ENCODE measurements around the gene CNTNAP2. TPM values are rescaled to one million over a fixed set of nuclear protein-coding genes. Genes with fewer than 3 reads are reported as not detected.

Gene CNTNAP2
- total and polyA plus RNA-seq, 7 donors, result 0.60 to 2.4 (median 1.7) TPM

DNA sequence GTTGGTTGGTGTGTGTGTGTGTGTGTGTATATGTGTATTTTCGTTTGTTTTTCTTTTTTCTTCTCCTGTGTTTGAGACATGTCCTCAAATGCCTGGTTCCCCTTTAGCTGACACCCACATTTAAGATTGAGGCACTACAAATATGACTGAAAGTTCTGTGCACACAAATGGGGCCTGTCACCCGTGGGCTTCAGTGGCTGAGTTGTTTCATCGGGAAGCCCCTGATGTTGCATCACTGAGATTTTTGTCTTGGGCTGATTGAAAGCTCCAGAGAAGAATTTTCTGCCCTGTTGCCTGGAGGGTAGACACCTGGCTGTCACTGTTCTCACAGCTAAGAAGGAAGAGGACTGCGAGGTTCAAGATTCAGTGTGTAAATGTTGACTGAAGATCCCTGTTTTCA lies 2190.2 kb downstream of the CNTNAP2 start:
- no peaks in the 10 kb centered on the region for H3K9me3 ChIP-seq
- no peak overlapping the region for H3K4me3 ChIP-seq
- 55 to 75% methylated on average over 4 of the region's 4 CpGs for WGBS, 2 donors
- DNase-seq, result no peak
- no peaks in the 10 kb centered on the region for H3K36me3 ChIP-seq
- no peaks in the 10 kb centered on the region for H3K27me3 ChIP-seq
- TF ChIP-seq POLR2A (IDR thresholded peaks at IDR 0.05), result no peak
- no peak for TF ChIP-seq EP300 (IDR thresholded peaks at IDR 0.05)
- TF ChIP-seq POLR2AphosphoS5 (IDR thresholded peaks at IDR 0.05), result no peak
- TF ChIP-seq, protein P1, sequence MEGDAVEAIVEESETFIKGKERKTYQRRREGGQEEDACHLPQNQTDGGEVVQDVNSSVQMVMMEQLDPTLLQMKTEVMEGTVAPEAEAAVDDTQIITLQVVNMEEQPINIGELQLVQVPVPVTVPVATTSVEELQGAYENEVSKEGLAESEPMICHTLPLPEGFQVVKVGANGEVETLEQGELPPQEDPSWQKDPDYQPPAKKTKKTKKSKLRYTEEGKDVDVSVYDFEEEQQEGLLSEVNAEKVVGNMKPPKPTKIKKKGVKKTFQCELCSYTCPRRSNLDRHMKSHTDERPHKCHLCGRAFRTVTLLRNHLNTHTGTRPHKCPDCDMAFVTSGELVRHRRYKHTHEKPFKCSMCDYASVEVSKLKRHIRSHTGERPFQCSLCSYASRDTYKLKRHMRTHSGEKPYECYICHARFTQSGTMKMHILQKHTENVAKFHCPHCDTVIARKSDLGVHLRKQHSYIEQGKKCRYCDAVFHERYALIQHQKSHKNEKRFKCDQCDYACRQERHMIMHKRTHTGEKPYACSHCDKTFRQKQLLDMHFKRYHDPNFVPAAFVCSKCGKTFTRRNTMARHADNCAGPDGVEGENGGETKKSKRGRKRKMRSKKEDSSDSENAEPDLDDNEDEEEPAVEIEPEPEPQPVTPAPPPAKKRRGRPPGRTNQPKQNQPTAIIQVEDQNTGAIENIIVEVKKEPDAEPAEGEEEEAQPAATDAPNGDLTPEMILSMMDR (IDR thresholded peaks at IDR 0.05), result no peak
- peaks cover 0 to 17% (median 4%) of the 10 kb centered on the region in 4 donors for H3K4me1 ChIP-seq
- intact Hi-C loops (cut with DNase I), result no loop called here
- no peak overlapping the region for H3K27ac ChIP-seq

DNA sequence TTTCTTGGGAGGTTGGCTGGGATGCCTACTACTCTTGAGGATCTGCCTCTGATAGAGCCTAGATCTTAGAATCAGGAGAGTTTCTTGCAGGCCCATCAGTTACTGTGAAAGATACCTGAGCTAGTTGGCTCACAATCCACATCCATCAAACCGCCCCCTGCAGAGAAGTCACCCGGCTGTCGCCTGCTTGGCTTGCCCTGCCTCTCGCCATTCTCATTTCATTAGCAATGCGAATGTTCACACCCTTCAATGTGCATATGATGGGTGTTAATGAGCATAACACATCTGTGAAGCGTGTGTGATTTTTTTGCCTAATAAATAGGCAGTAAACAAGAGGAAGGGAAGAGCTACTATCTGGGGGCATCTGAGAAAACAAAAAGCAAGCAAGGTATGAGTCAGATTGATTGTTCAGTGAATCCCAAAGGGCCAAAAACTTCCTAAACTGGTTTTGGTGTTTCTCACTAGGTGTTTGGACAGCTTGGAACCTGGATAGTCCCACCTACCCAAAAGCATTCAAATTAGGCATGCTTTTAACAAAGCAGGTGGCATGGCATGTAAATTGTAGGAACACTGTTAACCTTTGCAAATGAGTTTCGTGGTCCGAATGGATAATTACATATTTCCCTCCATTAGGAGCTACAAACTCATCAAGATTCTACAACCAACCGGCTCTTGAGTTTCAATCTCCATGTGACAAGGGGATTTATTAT lies 2201.7 kb downstream of the CNTNAP2 start:
- Histone ChIP-seq H3K27me3 (no peaks in the 10 kb centered on the region), H3K4me1 (no peaks in the 10 kb centered on the region), H3K4me3 (no peak overlapping the region), H3K27ac (no peak overlapping the region), H3K9me3 (no peaks in the 10 kb centered on the region), H3K36me3 (no peaks in the 10 kb centered on the region)
- intact Hi-C loops (cut with DNase I), result no loop called here
- TF ChIP-seq POLR2A (IDR thresholded peaks at IDR 0.05) (no peak), EP300 (IDR thresholded peaks at IDR 0.05) (no peak), POLR2AphosphoS5 (IDR thresholded peaks at IDR 0.05) (no peak)
- TF ChIP-seq, protein P1 (IDR thresholded peaks at IDR 0.05), result no peak
- no peak for DNase-seq
- 86 to 87% methylated on average over 9 of the region's 9 CpGs for WGBS, 2 donors

DNA sequence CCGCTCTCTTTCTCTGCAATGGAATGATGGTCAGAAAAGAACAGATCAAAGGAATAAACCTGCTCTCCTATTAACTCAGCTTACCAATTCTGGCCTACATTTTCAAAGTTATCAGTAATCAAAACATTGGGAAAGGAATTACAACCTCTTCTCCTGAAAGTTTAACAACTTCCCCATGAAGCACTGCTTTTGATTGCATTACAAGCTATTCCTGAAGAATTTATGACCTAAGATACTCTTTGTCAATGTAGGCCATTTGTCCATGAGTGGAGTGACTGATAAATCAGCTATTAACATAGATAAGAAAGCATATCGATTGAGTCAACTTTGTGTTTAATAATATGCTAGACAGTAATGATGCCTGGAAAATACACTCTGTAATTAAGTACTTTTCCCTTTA lies 2202.2 kb downstream of the CNTNAP2 start:
- intact Hi-C loops (cut with DNase I), result no loop called here
- DNase-seq, result no peak
- H3K4me3 ChIP-seq, result no peak overlapping the region
- H3K36me3 ChIP-seq, result no peaks in the 10 kb centered on the region
- H3K27me3 ChIP-seq, result no peaks in the 10 kb centered on the region
- H3K9me3 ChIP-seq, result no peaks in the 10 kb centered on the region
- TF ChIP-seq POLR2AphosphoS5 (IDR thresholded peaks at IDR 0.05) (no peak), EP300 (IDR thresholded peaks at IDR 0.05) (no peak), POLR2A (IDR thresholded peaks at IDR 0.05) (no peak)
- TF ChIP-seq, protein P1 (IDR thresholded peaks at IDR 0.05), result no peak
- no peak overlapping the region for H3K27ac ChIP-seq
- 50 to 64% methylated on average over 2 of the region's 2 CpGs for WGBS, 2 donors
- H3K4me1 ChIP-seq, result no peaks in the 10 kb centered on the region

DNA sequence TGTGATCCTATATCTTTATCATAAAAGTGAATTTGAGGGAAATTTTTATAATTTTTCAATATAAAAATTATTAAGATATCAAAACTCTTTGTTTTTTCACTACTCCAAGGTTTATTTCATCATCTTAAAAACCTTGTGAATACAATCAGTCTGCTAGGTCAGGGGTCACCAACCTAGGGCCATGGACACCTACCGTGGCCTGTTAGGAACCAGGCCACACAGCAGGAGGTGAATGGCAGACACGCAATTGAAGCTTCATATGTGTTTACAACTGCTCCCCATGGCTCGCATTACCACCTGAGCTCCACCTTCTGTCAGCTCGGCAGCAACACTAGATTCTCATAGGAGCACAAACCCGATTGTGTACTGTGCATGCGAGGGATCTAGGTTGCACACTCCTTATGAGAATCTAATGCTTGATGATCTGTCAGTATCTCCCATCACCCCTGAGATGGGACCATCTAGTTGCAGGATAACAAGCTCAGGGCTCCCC lies 2202.8 kb downstream of the CNTNAP2 start:
- H3K4me3 ChIP-seq, result no peak overlapping the region
- H3K36me3 ChIP-seq, result no peaks in the 10 kb centered on the region
- TF ChIP-seq POLR2A (IDR thresholded peaks at IDR 0.05), result no peak
- TF ChIP-seq EP300 (IDR thresholded peaks at IDR 0.05), result no peak
- TF ChIP-seq POLR2AphosphoS5 (IDR thresholded peaks at IDR 0.05), result no peak
- TF ChIP-seq, protein P1 (IDR thresholded peaks at IDR 0.05), result no peak
- no peaks in the 10 kb centered on the region for H3K9me3 ChIP-seq
- H3K27ac ChIP-seq, result no peak overlapping the region
- no peak for DNase-seq
- WGBS, 2 donors, result 89 to 90% methylated on average over 6 of the region's 6 CpGs
- H3K4me1 ChIP-seq, result no peaks in the 10 kb centered on the region
- intact Hi-C loops (cut with DNase I), result no loop called here
- no peaks in the 10 kb centered on the region for H3K27me3 ChIP-seq
